Measurements from ENCODE around the gene ZNF536. TPM values are rescaled to one million over a fixed set of nuclear protein-coding genes. Genes with fewer than 3 reads are reported as not detected.

The ZNF536 gene
- total and polyA plus RNA-seq, 2 of the 4 experiments (the other 2 are of a cell fraction): not detected

GRCh38 chr19:30543243-30543945 is 171.2 kb downstream of the ZNF536 start:
- no peak for ATAC-seq (ENCODE audit: low read depth)
- POLR2A ChIA-PET (ENCODE audit: unreplicated experiment): no interaction called here
- H3K4ac ChIP-seq (ENCODE audit: low read depth, low read length): no peak overlapping the region
- no peak overlapping the region for H2AK9ac ChIP-seq (replicated peaks; ENCODE audit: low read depth, low read length, poor library complexity)
- CTCF ChIA-PET: no interaction called here
- H3K56ac ChIP-seq (ENCODE audit: extremely low read depth, insufficient read depth, low read length): no peak overlapping the region
- BruUV-seq (replicated peaks): no TSS peak
- no peak overlapping the region for H3K14ac ChIP-seq (replicated peaks; ENCODE audit: low read depth, low read length)
- H3K27me3 ChIP-seq (ENCODE audit: control insufficient read depth, insufficient read depth, low read length): no peaks in the 10 kb centered on the region
- no peaks in the 10 kb centered on the region for H3K9me1 ChIP-seq (ENCODE audit: insufficient read depth, low read length)
- H3K27ac ChIP-seq (ENCODE audit: insufficient read depth, low read length): no peak overlapping the region
- dilution Hi-C loops (cut with HindIII; ENCODE audit: low sequenced_read_pairs, unreplicated experiment) (no loop called here), in situ Hi-C loops (cut with MboI; ENCODE audit: low sequenced_read_pairs) (no loop called here), intact Hi-C loops (cut with micrococcal nuclease) (no loop called here)
- 60% methylated on average over 8 of the region's 9 CpGs; no CpG with 5 or more reads in 1 of the 2 experiments for WGBS, 2 experiments (ENCODE audit: extremely low coverage in 2 of 2, insufficient read length in 1 of 2)
- H3K79me1 ChIP-seq (ENCODE audit: low read depth in 1 of 2, low read length in 2 of 2): no peaks in the 10 kb centered on the region
- peaks cover 38% of the 10 kb centered on the region for H3K9me3 ChIP-seq (ENCODE audit: control insufficient read depth, insufficient read depth, low read length)
- H3K23ac ChIP-seq (ENCODE audit: low read depth, low read length): no peak overlapping the region
- H3K4me3 ChIP-seq (ENCODE audit: insufficient read depth, low read depth, low read length): no peak overlapping the region
- H2BK120ac ChIP-seq (ENCODE audit: low read depth, low read length): no peak overlapping the region
- no peak overlapping the region for H4K91ac ChIP-seq (ENCODE audit: insufficient read depth, low read depth, low read length)
- no peak overlapping the region for H2BK15ac ChIP-seq (ENCODE audit: low read depth, low read length)
- H3K9ac ChIP-seq (ENCODE audit: low read depth, low read length): no peak overlapping the region
- no peak for TF ChIP-seq NFE2L2 (IDR thresholded peaks at IDR 0.05; ENCODE audit: low read depth, low read length)
- no peak for TF ChIP-seq MXI1 (IDR thresholded peaks at IDR 0.05; ENCODE audit: borderline replicate concordance, low read depth, low read length)
- TF ChIP-seq RFX5 (IDR thresholded peaks at IDR 0.05; ENCODE audit: low read depth, low read length): no peak
- TF ChIP-seq USF2 (IDR thresholded peaks at IDR 0.05; ENCODE audit: low read depth, low read length): no peak
- TF ChIP-seq MAFK (IDR thresholded peaks at IDR 0.05; ENCODE audit: low read depth, low read length): no peak
- no peak for TF ChIP-seq POLR2A (IDR thresholded peaks at IDR 0.05; ENCODE audit: low read depth, low read length)
- no peak for TF ChIP-seq RAD21 (IDR thresholded peaks at IDR 0.05; ENCODE audit: low read length)
- TF ChIP-seq MAZ (IDR thresholded peaks at IDR 0.05; ENCODE audit: borderline replicate concordance, low read depth, low read length): no peak
- no peak for TF ChIP-seq CTCF (conservative IDR thresholded peaks at IDR 0.05; ENCODE audit: low read depth, low read length)
- no peak for TF ChIP-seq CEBPB (IDR thresholded peaks at IDR 0.05; ENCODE audit: low read depth, low read length)
- no peak for TF ChIP-seq RCOR1 (IDR thresholded peaks at IDR 0.05; ENCODE audit: insufficient replicate concordance, low read length)
- no peak for TF ChIP-seq ELK1 (IDR thresholded peaks at IDR 0.05; ENCODE audit: borderline replicate concordance, low read depth, low read length)
- no peak for TF ChIP-seq SMC3 (IDR thresholded peaks at IDR 0.05; ENCODE audit: low read depth, low read length)
- TF ChIP-seq CHD1 (IDR thresholded peaks at IDR 0.05; ENCODE audit: low read depth, low read length): no peak
- TF ChIP-seq BHLHE40 (IDR thresholded peaks at IDR 0.05; ENCODE audit: low read depth, low read length): no peak
- no peak for DNase-seq
- H4K20me1 ChIP-seq (ENCODE audit: insufficient read depth, low read length): no peaks in the 10 kb centered on the region
- H3K36me3 ChIP-seq (ENCODE audit: control insufficient read depth, insufficient read depth, low read length): no peaks in the 10 kb centered on the region
- no peak overlapping the region for H4K8ac ChIP-seq (ENCODE audit: low read depth in 2 of 2, low read length in 2 of 2)
- H2BK5ac ChIP-seq (ENCODE audit: low read depth, low read length, poor library complexity, severe bottlenecking): no peak overlapping the region
- no peak overlapping the region for H3K4me2 ChIP-seq (ENCODE audit: low read depth, low read length)
- no peak overlapping the region for H2AFZ ChIP-seq (replicated peaks; ENCODE audit: low read length, poor library complexity)
- no peak overlapping the region for H3K18ac ChIP-seq (ENCODE audit: low read depth, low read length)
- no peaks in the 10 kb centered on the region for H3K4me1 ChIP-seq (ENCODE audit: control insufficient read depth, insufficient read depth, low read length)
- no peak overlapping the region for H4K5ac ChIP-seq (ENCODE audit: low read depth, low read length)
- H2AK5ac ChIP-seq (ENCODE audit: low read depth, low read length): no peak overlapping the region
- no peak overlapping the region for H2BK20ac ChIP-seq (ENCODE audit: low read depth, low read length)

Data from IMR-90 (cell line).